Keratinocyte (primary cell): ENCODE data around the gene RYR1.

Experiments
- CTCF ChIP-seq, 3 experiments: IDR thresholded peaks in 1 of 3; conservative IDR thresholded peaks in 1 of 3; optimal IDR thresholded peaks in 1 of 3; 2 replicates in 2 of 3; 3 replicates in 1 of 3; pipeline versions ENCODE3 to v1.5.1; 2011; ENCODE audit warnings: low read length in 3 of 3, mild to moderate bottlenecking in 3 of 3, moderate library complexity in 2 of 3, control low read depth in 1 of 3, inconsistent platforms in 1 of 3; ENCODE audit not compliant: insufficient read depth in 2 of 3; ENCODE audit errors: extremely low read depth in 1 of 3
- EZH2 ChIP-seq: IDR thresholded peaks from one replicate; pipeline ENCODE4 v1.6.1; 2012; ENCODE audit warnings: inconsistent platforms, mild to moderate bottlenecking, low read length, moderate library complexity

GRCh38 chr19:38484747-38485146, 51.3 kb downstream of the RYR1 start:
- TF ChIP-seq CTCF (optimal IDR thresholded peaks at IDR 0.05 in 1 of 3, IDR thresholded peaks at IDR 0.05 in 1 of 3, conservative IDR thresholded peaks at IDR 0.05 in 1 of 3; ENCODE audit: extremely low read depth in 1 of 3, insufficient read depth in 2 of 3, low read length in 3 of 3) (no peak), EZH2 (no peak)
